Measurements from ENCODE around the gene HS2ST1.

DNA sequence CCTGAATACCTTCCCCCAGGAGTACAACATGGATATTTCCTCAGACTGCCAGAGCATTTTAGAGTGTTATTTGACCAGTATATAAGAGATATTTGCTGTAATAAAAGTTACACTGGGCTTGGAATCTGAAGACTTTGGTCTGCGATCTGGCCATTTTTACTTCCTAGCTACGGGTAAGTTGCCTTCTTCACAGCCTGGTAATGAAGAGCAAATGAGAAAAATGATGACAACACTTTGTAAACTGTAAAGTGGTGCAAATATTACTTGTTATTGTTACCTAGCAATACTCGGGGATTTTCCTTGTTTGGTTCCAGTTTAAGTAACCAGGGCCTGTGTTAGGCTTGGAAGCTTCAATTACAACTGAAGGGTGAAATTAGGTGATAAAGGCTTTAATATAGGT is 233.4 kb downstream of the HS2ST1 start:
- TF ChIP-seq POLR2AphosphoS5 (IDR thresholded peaks at IDR 0.05; ENCODE audit: low read depth, low read length), result no peak
- TF ChIP-seq POLR2A (IDR thresholded peaks at IDR 0.05; ENCODE audit: low read depth, low read length), result no peak
